ENCODE measurements around the gene TPO. TPM values are rescaled to one million over a fixed set of nuclear protein-coding genes. Genes with fewer than 3 reads are reported as not detected.

Gene TPO
- total RNA-seq, 1 donor from 2014 or later = not detected

- Histone ChIP-seq H3K27ac (ENCODE audit: low read depth, low read length) (no peak overlapping the region), H3K27me3 (ENCODE audit: control insufficient read depth in 3 of 3, insufficient read depth in 3 of 3, low read length in 3 of 3) (no peaks in the 10 kb centered on the region), H3K36me3 (ENCODE audit: control insufficient read depth in 3 of 3, insufficient read depth in 3 of 3, low read length in 3 of 3) (no peaks in the 10 kb centered on the region), H3K9me3 (ENCODE audit: control insufficient read depth in 3 of 3, low read length in 3 of 3) (no peaks in the 10 kb centered on the region), H3K9ac (ENCODE audit: low read depth in 1 of 3, low read length in 3 of 3) (no peak overlapping the region), H3K4me3 (ENCODE audit: low read length in 3 of 3) (no peak overlapping the region), H3K4me1 (ENCODE audit: control insufficient read depth in 3 of 3, insufficient read depth in 3 of 3, low read length in 3 of 3) (no peaks in the 10 kb centered on the region)
Observed at GRCh38 chr2:1420746-1421480, 7.7 kb downstream of the TPO start.

DNA sequence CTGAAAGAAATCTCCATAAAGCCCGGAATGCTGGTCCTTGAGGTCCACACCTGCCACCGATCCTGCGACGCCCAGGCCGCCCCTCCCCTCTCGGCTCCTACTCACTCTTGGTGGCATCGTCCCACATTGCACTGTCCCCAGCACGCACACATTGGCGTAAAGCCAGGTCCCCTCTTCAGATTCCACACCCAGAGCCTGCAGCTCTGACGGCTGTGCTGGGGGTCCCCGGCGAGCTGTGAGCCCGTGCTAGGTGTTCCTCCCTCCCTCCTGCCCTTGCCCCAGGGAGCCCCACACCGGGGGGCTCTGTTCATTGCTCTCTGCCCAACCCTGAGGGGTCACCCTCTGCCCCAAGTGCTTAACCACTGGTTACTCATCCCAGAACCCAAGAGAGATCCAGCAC, 8.5 kb downstream of the TPO start:
- no peak overlapping the region for H3K4me3 ChIP-seq (ENCODE audit: low read length in 3 of 3)
- H3K27me3 ChIP-seq (ENCODE audit: control insufficient read depth in 3 of 3, insufficient read depth in 3 of 3, low read length in 3 of 3) = no peaks in the 10 kb centered on the region
- no peaks in the 10 kb centered on the region for H3K4me1 ChIP-seq (ENCODE audit: control insufficient read depth in 3 of 3, insufficient read depth in 3 of 3, low read length in 3 of 3)
- no peak overlapping the region for H3K27ac ChIP-seq (ENCODE audit: low read depth, low read length)
- no peaks in the 10 kb centered on the region for H3K36me3 ChIP-seq (ENCODE audit: control insufficient read depth in 3 of 3, insufficient read depth in 3 of 3, low read length in 3 of 3)
- no peak overlapping the region for H3K9ac ChIP-seq (ENCODE audit: low read depth in 1 of 3, low read length in 3 of 3)
- no peaks in the 10 kb centered on the region for H3K9me3 ChIP-seq (ENCODE audit: control insufficient read depth in 3 of 3, low read length in 3 of 3)

GRCh38 chr2:1422131-1422530, 8.9 kb downstream of the TPO start:
- no peaks in the 10 kb centered on the region for H3K4me1 ChIP-seq (ENCODE audit: control insufficient read depth in 3 of 3, insufficient read depth in 3 of 3, low read length in 3 of 3)
- no peak overlapping the region for H3K9ac ChIP-seq (ENCODE audit: low read depth in 1 of 3, low read length in 3 of 3)
- no peak overlapping the region for H3K4me3 ChIP-seq (ENCODE audit: low read length in 3 of 3)
- no peaks in the 10 kb centered on the region for H3K9me3 ChIP-seq (ENCODE audit: control insufficient read depth in 3 of 3, low read length in 3 of 3)
- no peak overlapping the region for H3K27ac ChIP-seq (ENCODE audit: low read depth, low read length)
- peaks cover 0 to under 1% (median 0%) of the 10 kb centered on the region in 3 donors for H3K27me3 ChIP-seq (ENCODE audit: control insufficient read depth in 3 of 3, insufficient read depth in 3 of 3, low read length in 3 of 3)
- H3K36me3 ChIP-seq (ENCODE audit: control insufficient read depth in 3 of 3, insufficient read depth in 3 of 3, low read length in 3 of 3) = no peaks in the 10 kb centered on the region

- no peaks in the 10 kb centered on the region for H3K9me3 ChIP-seq (ENCODE audit: control insufficient read depth in 3 of 3, low read length in 3 of 3)
- no peak overlapping the region for H3K9ac ChIP-seq (ENCODE audit: low read depth in 1 of 3, low read length in 3 of 3)
- H3K27ac ChIP-seq (ENCODE audit: low read depth, low read length) = no peak overlapping the region
- H3K27me3 ChIP-seq (ENCODE audit: control insufficient read depth in 3 of 3, insufficient read depth in 3 of 3, low read length in 3 of 3) = peaks cover 0 to 3% (median 0%) of the 10 kb centered on the region in 3 donors
- H3K4me3 ChIP-seq (ENCODE audit: low read length in 3 of 3) = no peak overlapping the region
- no peaks in the 10 kb centered on the region for H3K36me3 ChIP-seq (ENCODE audit: control insufficient read depth in 3 of 3, insufficient read depth in 3 of 3, low read length in 3 of 3)
- H3K4me1 ChIP-seq (ENCODE audit: control insufficient read depth in 3 of 3, insufficient read depth in 3 of 3, low read length in 3 of 3) = no peaks in the 10 kb centered on the region
Observed at GRCh38 chr2:1422716-1423285, 9.5 kb downstream of the TPO start.

- Histone ChIP-seq H3K4me3 (ENCODE audit: low read length in 3 of 3) (no peak overlapping the region), H3K9ac (ENCODE audit: low read depth in 1 of 3, low read length in 3 of 3) (no peak overlapping the region), H3K27ac (ENCODE audit: low read depth, low read length) (no peak overlapping the region), H3K9me3 (ENCODE audit: control insufficient read depth in 3 of 3, low read length in 3 of 3) (no peaks in the 10 kb centered on the region), H3K36me3 (ENCODE audit: control insufficient read depth in 3 of 3, insufficient read depth in 3 of 3, low read length in 3 of 3) (no peaks in the 10 kb centered on the region), H3K27me3 (ENCODE audit: control insufficient read depth in 3 of 3, insufficient read depth in 3 of 3, low read length in 3 of 3) (peaks cover 0 to 5% (median 3%) of the 10 kb centered on the region in 3 donors), H3K4me1 (ENCODE audit: control insufficient read depth in 3 of 3, insufficient read depth in 3 of 3, low read length in 3 of 3) (no peaks in the 10 kb centered on the region)
Observed at GRCh38 chr2:1427086-1427485, 13.8 kb downstream of the TPO start.

DNA sequence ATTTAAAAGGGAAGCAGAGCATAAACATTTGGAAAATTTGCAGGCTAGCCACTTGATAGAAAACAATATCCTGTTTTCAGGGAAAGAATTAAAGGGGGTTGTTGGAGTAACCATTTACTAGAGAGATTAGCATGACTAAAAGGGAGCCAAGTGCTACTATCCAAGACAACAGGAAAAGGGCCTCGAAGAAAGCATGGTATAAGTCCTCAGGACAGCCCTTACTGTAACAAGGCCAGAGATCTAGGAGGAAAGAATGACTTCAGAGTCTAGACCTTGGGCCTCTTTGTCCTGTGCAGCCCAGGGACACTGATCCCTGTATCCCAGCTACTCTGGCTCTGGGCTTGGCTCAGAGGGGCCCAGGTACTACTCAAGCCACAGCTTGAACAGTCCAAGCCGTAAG, 16.6 kb downstream of the TPO start:
- no peak overlapping the region for H3K27ac ChIP-seq (ENCODE audit: low read depth, low read length)
- H3K36me3 ChIP-seq (ENCODE audit: control insufficient read depth in 3 of 3, insufficient read depth in 3 of 3, low read length in 3 of 3) = no peaks in the 10 kb centered on the region
- no peak overlapping the region for H3K4me3 ChIP-seq (ENCODE audit: low read length in 3 of 3)
- H3K9me3 ChIP-seq (ENCODE audit: control insufficient read depth in 3 of 3, low read length in 3 of 3) = no peaks in the 10 kb centered on the region
- peaks cover 0 to 5% (median 3%) of the 10 kb centered on the region in 3 donors for H3K27me3 ChIP-seq (ENCODE audit: control insufficient read depth in 3 of 3, insufficient read depth in 3 of 3, low read length in 3 of 3)
- H3K4me1 ChIP-seq (ENCODE audit: control insufficient read depth in 3 of 3, insufficient read depth in 3 of 3, low read length in 3 of 3) = no peaks in the 10 kb centered on the region
- no peak overlapping the region for H3K9ac ChIP-seq (ENCODE audit: low read depth in 1 of 3, low read length in 3 of 3)

GRCh38 chr2:1430491-1430890, 17.2 kb downstream of the TPO start:
- Histone ChIP-seq H3K4me1 (ENCODE audit: control insufficient read depth in 3 of 3, insufficient read depth in 3 of 3, low read length in 3 of 3) (no peaks in the 10 kb centered on the region), H3K27me3 (ENCODE audit: control insufficient read depth in 3 of 3, insufficient read depth in 3 of 3, low read length in 3 of 3) (peaks cover 0 to 5% (median 3%) of the 10 kb centered on the region in 3 donors)

DNA sequence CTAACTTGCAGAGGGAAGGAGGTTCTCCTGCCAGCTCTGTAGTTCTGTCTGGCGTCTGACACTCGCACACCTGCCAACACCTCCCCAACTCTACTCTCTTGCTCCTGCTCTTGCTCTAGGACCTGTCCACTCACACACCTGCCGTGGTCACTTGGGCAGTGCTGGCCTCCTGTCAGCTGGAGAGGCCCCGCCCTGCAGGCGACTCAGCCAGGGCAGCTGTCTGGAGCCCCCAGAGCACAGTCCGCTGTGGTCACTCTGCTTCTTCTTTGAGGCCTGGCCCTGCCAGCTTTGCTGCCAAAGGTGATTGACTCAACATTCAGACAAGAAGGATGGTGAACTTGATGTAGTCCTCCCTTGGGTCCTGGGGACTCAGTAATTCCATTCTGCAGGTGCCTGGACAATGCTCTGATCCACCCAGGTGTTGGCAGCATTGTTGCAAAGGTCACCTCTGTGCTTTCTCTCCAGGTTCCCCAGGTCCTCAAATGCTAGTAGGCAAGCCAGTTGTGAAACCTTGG, 18.7 kb downstream of the TPO start:
- H3K9ac ChIP-seq (ENCODE audit: low read depth in 1 of 3, low read length in 3 of 3) = no peak overlapping the region
- H3K27me3 ChIP-seq (ENCODE audit: control insufficient read depth in 3 of 3, insufficient read depth in 3 of 3, low read length in 3 of 3) = peaks cover 0 to 5% (median 3%) of the 10 kb centered on the region in 3 donors
- H3K4me1 ChIP-seq (ENCODE audit: control insufficient read depth in 3 of 3, insufficient read depth in 3 of 3, low read length in 3 of 3) = no peaks in the 10 kb centered on the region
- no peak overlapping the region for H3K4me3 ChIP-seq (ENCODE audit: low read length in 3 of 3)
- no peak overlapping the region for H3K27ac ChIP-seq (ENCODE audit: low read depth, low read length)
- H3K9me3 ChIP-seq (ENCODE audit: control insufficient read depth in 3 of 3, low read length in 3 of 3) = no peaks in the 10 kb centered on the region
- H3K36me3 ChIP-seq (ENCODE audit: control insufficient read depth in 3 of 3, insufficient read depth in 3 of 3, low read length in 3 of 3) = no peaks in the 10 kb centered on the region

More at GRCh38 chr2:1430491-1430890, 17.2 kb downstream of the TPO start:
- Histone ChIP-seq H3K36me3 (ENCODE audit: control insufficient read depth in 3 of 3, insufficient read depth in 3 of 3, low read length in 3 of 3) (no peaks in the 10 kb centered on the region), H3K9ac (ENCODE audit: low read depth in 1 of 3, low read length in 3 of 3) (no peak overlapping the region), H3K9me3 (ENCODE audit: control insufficient read depth in 3 of 3, low read length in 3 of 3) (no peaks in the 10 kb centered on the region), H3K4me3 (ENCODE audit: low read length in 3 of 3) (no peak overlapping the region), H3K27ac (ENCODE audit: low read depth, low read length) (no peak overlapping the region)

- H3K4me1 ChIP-seq (ENCODE audit: control insufficient read depth in 3 of 3, insufficient read depth in 3 of 3, low read length in 3 of 3) = no peaks in the 10 kb centered on the region
- H3K36me3 ChIP-seq (ENCODE audit: control insufficient read depth in 3 of 3, insufficient read depth in 3 of 3, low read length in 3 of 3) = no peaks in the 10 kb centered on the region
- no peak overlapping the region for H3K27ac ChIP-seq (ENCODE audit: low read depth, low read length)
- H3K9me3 ChIP-seq (ENCODE audit: control insufficient read depth in 3 of 3, low read length in 3 of 3) = no peaks in the 10 kb centered on the region
- H3K9ac ChIP-seq (ENCODE audit: low read depth in 1 of 3, low read length in 3 of 3) = no peak overlapping the region
- H3K27me3 ChIP-seq (ENCODE audit: control insufficient read depth in 3 of 3, insufficient read depth in 3 of 3, low read length in 3 of 3) = peaks cover 0 to 5% (median 0%) of the 10 kb centered on the region in 3 donors
- no peak overlapping the region for H3K4me3 ChIP-seq (ENCODE audit: low read length in 3 of 3)
Observed at GRCh38 chr2:1432726-1433125, 19.5 kb downstream of the TPO start.

DNA sequence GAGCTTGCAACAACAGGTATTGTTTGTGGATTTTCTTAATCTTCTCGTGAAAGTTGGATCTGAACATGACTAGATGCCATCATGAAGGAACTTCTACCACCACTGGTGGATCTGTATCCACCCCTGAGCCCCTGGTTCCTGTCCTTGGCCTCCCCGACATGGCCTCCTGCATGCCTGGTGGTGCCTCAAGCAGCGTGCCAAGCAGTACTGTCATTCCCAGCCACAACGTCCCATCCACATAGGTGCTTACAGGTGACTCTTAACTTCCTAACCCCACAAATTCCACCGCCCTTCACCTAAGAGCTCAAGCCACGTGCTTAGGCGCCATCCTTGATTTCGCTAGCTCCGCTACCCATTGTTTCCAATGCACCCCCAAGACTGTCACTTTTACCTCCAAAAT, 23.1 kb downstream of the TPO start:
- Histone ChIP-seq H3K9me3 (ENCODE audit: control insufficient read depth in 3 of 3, low read length in 3 of 3) (no peaks in the 10 kb centered on the region), H3K9ac (ENCODE audit: low read depth in 1 of 3, low read length in 3 of 3) (no peak overlapping the region), H3K27me3 (ENCODE audit: control insufficient read depth in 3 of 3, insufficient read depth in 3 of 3, low read length in 3 of 3) (no peaks in the 10 kb centered on the region), H3K36me3 (ENCODE audit: control insufficient read depth in 3 of 3, insufficient read depth in 3 of 3, low read length in 3 of 3) (no peaks in the 10 kb centered on the region), H3K27ac (ENCODE audit: low read depth, low read length) (no peak overlapping the region), H3K4me3 (ENCODE audit: low read length in 3 of 3) (no peak overlapping the region), H3K4me1 (ENCODE audit: control insufficient read depth in 3 of 3, insufficient read depth in 3 of 3, low read length in 3 of 3) (no peaks in the 10 kb centered on the region)

Measured in skeletal muscle tissue (tissue), 4 donors.